GM12878 (cell line): ENCODE measurements around the gene DNAH1. TPM values are rescaled to one million over a fixed set of nuclear protein-coding genes. Genes with fewer than 3 reads are reported as not detected.

ENCODE experiments used
- ATAC-seq: fragments of 200-7000 bp; cut with Tn5 transposase; 3 replicates; pipeline ENCODE4 v1.9.1; 2020; ENCODE audit warnings: mild to moderate bottlenecking, moderate library complexity
- BruUV-seq: library from RNA; stranded (reverse); fragments of 400-500 nt; replicated peaks from 2 replicates; lab custom pipeline; 2021; lab: Mats Ljungman, UMichigan
- CTCF ChIA-PET: fragments of 300-600 bp; sonication (Branson Sonifier 250); formaldehyde crosslinking; extraction: SDS; loops from one replicate; lab custom pipeline; 2021; ENCODE audit warnings: inconsistent platforms; lab: Yijun Ruan, JAX
- POLR2A ChIA-PET: fragments of 350-600 bp; formaldehyde crosslinking; extraction: SDS; loops from one replicate; lab custom pipeline; 2021; ENCODE audit warnings: inconsistent platforms; lab: Charles Lee
- RAD21 ChIA-PET: fragments of 300-600 bp; sonication (Branson Sonifier 250); formaldehyde crosslinking; loops from one replicate; lab custom pipeline; 2023; ENCODE audit warnings: antibody characterized with exemption; ENCODE audit not compliant: unreplicated experiment; lab: Charles Lee
- SMC1A ChIA-PET: fragments of 300-600 bp; sonication (Branson Sonifier 250); formaldehyde crosslinking; loops from one replicate; lab custom pipeline; 2023; ENCODE audit not compliant: unreplicated experiment, uncharacterized antibody; lab: Charles Lee
- DNase-seq: peaks from one replicate; pipeline ENCODE4 v3.0.0-alpha.2; 2011; ENCODE audit warnings: low read depth, low spot score
- FAIRE-seq: peaks from 3 replicates; lab custom pipeline; 2011; peaks lifted over from hg19 to GRCh38; lab: Jason Lieb, UNC
- H2AFZ ChIP-seq: 2 replicates; pipeline ENCODE4 v1.6.0; 2011; ENCODE audit warnings: low read depth, low read length, control low read depth; ENCODE audit not compliant: control insufficient read depth
- H3K27ac ChIP-seq: 2 replicates; pipeline ENCODE4 v1.5.1; 2011; ENCODE audit warnings: control low read depth; ENCODE audit not compliant: control insufficient read depth, insufficient read depth
- H3K27me3 ChIP-seq, 2 experiments: replicated peaks in 1 of 2; 2 replicates each; pipeline versions ENCODE4 v1.6.0 to v1.6.1; 2011; ENCODE audit warnings: low read length in 1 of 2; ENCODE audit not compliant: control insufficient read depth in 2 of 2, insufficient read depth in 2 of 2
- H3K36me3 ChIP-seq, 2 experiments: 2 replicates each; pipeline ENCODE4 v1.5.1; 2011; ENCODE audit warnings: low read length in 1 of 2; ENCODE audit not compliant: control insufficient read depth in 2 of 2, insufficient read depth in 2 of 2
- H3K4me1 ChIP-seq: 2 replicates; pipeline ENCODE4 v1.6.1; 2011; ENCODE audit warnings: mild to moderate bottlenecking, low read length, moderate library complexity, mixed read lengths; ENCODE audit not compliant: control insufficient read depth, insufficient read depth
- H3K4me2 ChIP-seq: 2 replicates; pipeline ENCODE4 v1.6.0; 2011; ENCODE audit warnings: control low read depth; ENCODE audit not compliant: control insufficient read depth, insufficient read depth
- H3K4me3 ChIP-seq: fragments of 200-600 bp; sonication (generic); 2 replicates; pipeline ENCODE4 v1.5.1; 2016
- H3K79me2 ChIP-seq: 2 replicates; pipeline ENCODE4 v1.6.0; 2011; ENCODE audit warnings: low read length; ENCODE audit not compliant: control insufficient read depth, insufficient read depth
- H3K9ac ChIP-seq: 2 replicates; pipeline ENCODE4 v1.8.0; 2011; ENCODE audit warnings: low read length, control low read depth, mixed read lengths; ENCODE audit not compliant: control insufficient read depth, insufficient read depth
- H3K9me3 ChIP-seq: replicated peaks from 3 replicates; pipeline ENCODE4 v1.5.1; 2011; ENCODE audit warnings: mild to moderate bottlenecking, low read length; ENCODE audit not compliant: control insufficient read depth, insufficient read depth
- H4K20me1 ChIP-seq: 2 replicates; pipeline ENCODE4 v1.6.0; 2011; ENCODE audit not compliant: control insufficient read depth, insufficient read depth
- SMAD5 ChIP-seq: IDR thresholded peaks from 2 replicates; pipeline ENCODE4 v1.6.1; 2016; ENCODE audit warnings: antibody characterized with exemption, low read depth
- WGBS: methylation state at CpG from one replicate; pipeline ENCODE4 v1.1.6; 2016; ENCODE audit warnings: low lambda C conversion rate; ENCODE audit not compliant: insufficient replicate concordance, insufficient coverage; ENCODE audit errors: missing lambda C conversion rate; 5-methylcytosine and 5-hydroxymethylcytosine counted together
- in situ Hi-C: fragments of 300-500 bp; cut with MboI; formaldehyde crosslinking; loops from 9 replicates; pipeline ENCODE4 v1.14.3; 2018; ENCODE audit warnings: mixed read lengths
- intact Hi-C: fragments of 100-400 bp; cut with micrococcal nuclease; formaldehyde crosslinking; loops from one replicate; pipeline ENCODE4 v1.14.2; 2022; ENCODE audit not compliant: unreplicated experiment
- polyA plus RNA-seq, 11 experiments: library from polyadenylated mRNA; depleted of rRNA in 4 of 11; unstranded in 6 of 11; stranded (reverse) in 5 of 11; fragments of >200 nt; fragmentation: Nextera tagmentation in 4 of 11; fragmentation: Illumina TruSeq in 1 of 11; extraction: Ambion mirVana in 4 of 11; extraction: Trizol in 1 of 11; gene quantifications; 1 replicate in 1 of 11; 2 replicates in 10 of 11; pipeline versions ENCODE4 v1.2.1 to v1.2.3, GENCODE V29; 2011 to 2016; ENCODE audit warnings: inconsistent platforms in 2 of 11, missing spikeins in 2 of 11, low read depth in 1 of 11
- total RNA-seq, 4 experiments: library from RNA; depleted of rRNA in 3 of 4; stranded (reverse); fragments of >200 nt in 3 of 4; fragmentation: Illumina TruSeq in 1 of 4; extraction: Trizol in 1 of 4; gene quantifications; 2 replicates each; pipeline versions ENCODE4 v1.2.1 to v1.2.3, GENCODE V29; 2013 to 2021
- TF ChIP-seq, protein P1 (sequence below): IDR thresholded peaks from 2 replicates; pipeline ENCODE4 v1.6.1; 2012; ENCODE audit warnings: improper control_type of control experiment, low read depth, low read length; ENCODE audit not compliant: insufficient replicate concordance

Gene DNAH1
- total and polyA plus RNA-seq, 10 of the 15 experiments (the other 5 are each of a cell fraction or from before 2014, with no cell fraction given), result 0.31 to 5.8 (median 2.7) TPM

DNA sequence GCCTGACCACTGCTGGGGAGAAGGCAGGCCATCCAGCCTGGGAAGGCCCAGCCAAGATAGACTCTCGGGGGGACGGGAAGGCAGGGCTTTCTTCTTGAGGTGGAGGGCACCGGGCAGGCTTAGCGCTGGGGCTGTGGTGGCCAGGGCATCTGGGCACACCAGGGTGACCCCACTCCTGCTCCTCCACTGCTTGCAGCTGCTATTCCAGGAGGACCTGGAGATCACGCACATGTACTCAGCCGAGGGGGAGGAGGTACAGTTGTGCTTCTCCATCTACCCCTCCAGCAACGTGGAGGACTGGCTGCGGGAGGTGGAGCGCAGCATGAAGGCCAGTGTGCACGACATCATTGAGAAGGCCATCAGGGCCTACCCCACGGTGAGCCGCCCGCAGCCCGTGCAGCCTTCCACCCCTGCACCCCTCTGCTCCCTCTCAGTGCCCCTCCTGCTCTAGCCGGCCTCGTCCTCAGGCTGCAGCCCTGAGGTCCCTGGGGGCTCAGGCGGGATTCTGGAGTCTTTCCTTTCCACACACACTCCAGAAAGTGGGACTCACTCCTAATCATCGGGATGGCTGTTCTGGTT, 42.3 kb downstream of the DNAH1 start:
- no peak overlapping the region for H2AFZ ChIP-seq
- no peak overlapping the region for H3K4me3 ChIP-seq
- no peaks in the 10 kb centered on the region for H4K20me1 ChIP-seq
- no peaks in the 10 kb centered on the region for H3K36me3 ChIP-seq
- no peaks in the 10 kb centered on the region for H3K9me3 ChIP-seq
- H3K79me2 ChIP-seq, result no peaks in the 10 kb centered on the region
- FAIRE-seq (no peak), ATAC-seq (no peak), DNase-seq (no peak)
- WGBS, result 86% methylated on average over 18 of the region's 18 CpGs
- no peak overlapping the region for H3K27ac ChIP-seq
- intact Hi-C loops, result no loop called here
- no peaks in the 10 kb centered on the region for H3K4me1 ChIP-seq
- in situ Hi-C loops, result no loop called here
- no TSS peak for BruUV-seq
- H3K9ac ChIP-seq, result no peak overlapping the region
- POLR2A ChIA-PET, result no interaction called here
- no peak overlapping the region for H3K4me2 ChIP-seq
- CTCF ChIA-PET, result no interaction called here
- SMC1A ChIA-PET, result no interaction called here
- RAD21 ChIA-PET, result no interaction called here
- TF ChIP-seq SMAD5, result no peak
- TF ChIP-seq, protein P1, sequence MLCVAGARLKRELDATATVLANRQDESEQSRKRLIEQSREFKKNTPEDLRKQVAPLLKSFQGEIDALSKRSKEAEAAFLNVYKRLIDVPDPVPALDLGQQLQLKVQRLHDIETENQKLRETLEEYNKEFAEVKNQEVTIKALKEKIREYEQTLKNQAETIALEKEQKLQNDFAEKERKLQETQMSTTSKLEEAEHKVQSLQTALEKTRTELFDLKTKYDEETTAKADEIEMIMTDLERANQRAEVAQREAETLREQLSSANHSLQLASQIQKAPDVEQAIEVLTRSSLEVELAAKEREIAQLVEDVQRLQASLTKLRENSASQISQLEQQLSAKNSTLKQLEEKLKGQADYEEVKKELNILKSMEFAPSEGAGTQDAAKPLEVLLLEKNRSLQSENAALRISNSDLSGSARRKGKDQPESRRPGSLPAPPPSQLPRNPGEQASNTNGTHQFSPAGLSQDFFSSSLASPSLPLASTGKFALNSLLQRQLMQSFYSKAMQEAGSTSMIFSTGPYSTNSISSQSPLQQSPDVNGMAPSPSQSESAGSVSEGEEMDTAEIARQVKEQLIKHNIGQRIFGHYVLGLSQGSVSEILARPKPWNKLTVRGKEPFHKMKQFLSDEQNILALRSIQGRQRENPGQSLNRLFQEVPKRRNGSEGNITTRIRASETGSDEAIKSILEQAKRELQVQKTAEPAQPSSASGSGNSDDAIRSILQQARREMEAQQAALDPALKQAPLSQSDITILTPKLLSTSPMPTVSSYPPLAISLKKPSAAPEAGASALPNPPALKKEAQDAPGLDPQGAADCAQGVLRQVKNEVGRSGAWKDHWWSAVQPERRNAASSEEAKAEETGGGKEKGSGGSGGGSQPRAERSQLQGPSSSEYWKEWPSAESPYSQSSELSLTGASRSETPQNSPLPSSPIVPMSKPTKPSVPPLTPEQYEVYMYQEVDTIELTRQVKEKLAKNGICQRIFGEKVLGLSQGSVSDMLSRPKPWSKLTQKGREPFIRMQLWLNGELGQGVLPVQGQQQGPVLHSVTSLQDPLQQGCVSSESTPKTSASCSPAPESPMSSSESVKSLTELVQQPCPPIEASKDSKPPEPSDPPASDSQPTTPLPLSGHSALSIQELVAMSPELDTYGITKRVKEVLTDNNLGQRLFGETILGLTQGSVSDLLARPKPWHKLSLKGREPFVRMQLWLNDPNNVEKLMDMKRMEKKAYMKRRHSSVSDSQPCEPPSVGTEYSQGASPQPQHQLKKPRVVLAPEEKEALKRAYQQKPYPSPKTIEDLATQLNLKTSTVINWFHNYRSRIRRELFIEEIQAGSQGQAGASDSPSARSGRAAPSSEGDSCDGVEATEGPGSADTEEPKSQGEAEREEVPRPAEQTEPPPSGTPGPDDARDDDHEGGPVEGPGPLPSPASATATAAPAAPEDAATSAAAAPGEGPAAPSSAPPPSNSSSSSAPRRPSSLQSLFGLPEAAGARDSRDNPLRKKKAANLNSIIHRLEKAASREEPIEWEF, result no peak
- H3K27me3 ChIP-seq, result no peaks in the 10 kb centered on the region
